Transverse colon (tissue), 4 donors: Measurements from ENCODE around the gene ECPAS. TPM values are rescaled to one million over a fixed set of nuclear protein-coding genes. Genes with fewer than 3 reads are reported as not detected.

ENCODE experiments used
- DNase-seq: peaks from one replicate; pipeline ENCODE4 v3.0.0-alpha.2; 2019
- H3K27ac ChIP-seq, 4 donors: fragments of 200-600 bp; sonication (generic); 2 replicates each; pipeline ENCODE4 v1.5.1; 2016 to 2018; ENCODE audit warnings: inconsistent platforms in 4 of 4
- H3K27me3 ChIP-seq: fragments of 200-600 bp; sonication (generic); 2 replicates; pipeline ENCODE4 v1.5.1; 2017; ENCODE audit warnings: inconsistent platforms
- H3K36me3 ChIP-seq, 4 donors: fragments of 200-600 bp; sonication (generic); 2 replicates each; pipeline ENCODE4 v1.5.1; 2017 to 2019; ENCODE audit warnings: inconsistent platforms in 4 of 4
- H3K4me1 ChIP-seq, 4 donors: fragments of 200-600 bp; sonication (generic); 2 replicates each; pipeline ENCODE4 v1.5.1; 2017 to 2020; ENCODE audit warnings: inconsistent platforms in 4 of 4
- H3K4me3 ChIP-seq, 4 donors: fragments of 200-600 bp; sonication (generic); 1 replicate in 1 of 4; 2 replicates in 3 of 4; pipeline versions ENCODE4 v1.5.1 to v1.6.1; 2017 to 2019; ENCODE audit warnings: inconsistent platforms in 4 of 4
- H3K9me3 ChIP-seq, 2 donors: fragments of 200-600 bp; sonication (generic); 2 replicates each; pipeline ENCODE4 v1.5.1; 2017 to 2019; ENCODE audit warnings: inconsistent platforms in 2 of 2
- EP300 ChIP-seq: sonication (generic); formaldehyde crosslinking; IDR thresholded peaks from one replicate; pipeline ENCODE4 v1.6.1; 2017; ENCODE audit warnings: antibody characterized with exemption, low read depth
- POLR2A ChIP-seq: fragments of 450-650 bp; IDR thresholded peaks from one replicate; pipeline ENCODE4 v1.6.1; 2016; ENCODE audit warnings: antibody characterized with exemption, mild to moderate bottlenecking, moderate library complexity
- POLR2AphosphoS5 ChIP-seq, 3 donors: sonication (generic); formaldehyde crosslinking; IDR thresholded peaks; one replicate each; pipeline ENCODE4 v1.6.1; 2016; ENCODE audit warnings: antibody characterized with exemption in 3 of 3
- WGBS, 2 donors: methylation state at CpG; one replicate each; pipeline ENCODE4 v1.1.5; 2018; ENCODE audit warnings: low coverage in 1 of 2; 5-methylcytosine and 5-hydroxymethylcytosine counted together
- in situ Hi-C, 4 donors: fragments of 200-750 bp; cut with MboI; loops; one replicate each; pipeline versions ENCODE4 v1.15.0 to v1.15.1; 2017; ENCODE audit warnings: low sequenced_read_pairs in 3 of 4, low pct_ligation_motif_present in 1 of 4, low pct_unique_long_range_greater_than_20kb in 1 of 4
- intact Hi-C: fragments of 100-400 bp; cut with DNase I; formaldehyde crosslinking; loops from one replicate; pipeline ENCODE4 v1.15.1; 2023; ENCODE audit warnings: low total_unique reads
- total RNA-seq, 4 donors: library from RNA; depleted of rRNA; stranded (reverse); fragments of >200 nt; gene quantifications; one replicate each; pipeline ENCODE4 v1.1.0, GENCODE V29; 2016
- TF ChIP-seq, protein P1 (sequence below), 5 experiments: fragments of 200-600 bp in 3 of 5; fragments of 450-650 bp in 2 of 5; sonication (generic) in 3 of 5; IDR thresholded peaks; 1 replicate in 2 of 5; 2 replicates in 3 of 5; pipeline ENCODE4 v1.5.1; 2016 to 2017; ENCODE audit warnings: antibody characterized with exemption in 5 of 5, inconsistent platforms in 3 of 5, mild to moderate bottlenecking in 2 of 5, moderate library complexity in 1 of 5

ECPAS gene
- total RNA-seq, 4 donors from 2014 or later: 69.2 to 88.8 (median 77.0) TPM

DNA sequence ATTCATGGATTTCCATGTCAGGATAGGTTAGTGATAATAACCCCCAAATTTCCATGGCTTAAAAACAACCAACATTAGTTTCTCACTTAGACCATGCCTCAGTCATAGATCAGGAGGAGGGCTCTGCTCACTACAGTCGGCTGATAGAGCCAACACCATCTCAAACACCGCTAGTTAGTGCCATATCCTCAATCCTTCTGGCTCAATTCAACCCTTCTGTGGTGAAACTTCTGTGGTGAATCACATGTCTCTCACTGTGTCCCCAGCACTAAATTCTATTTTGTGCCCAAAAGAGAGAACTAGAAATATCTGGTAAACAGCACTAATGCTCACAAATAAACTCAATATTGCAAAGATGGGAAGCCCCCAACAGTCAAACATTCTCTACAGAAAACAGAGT is 21.1 kb downstream of the ECPAS start:
- 94% methylated on average over 2 of the region's 2 CpGs; no CpG with 5 or more reads in 1 of the 2 donors for WGBS, 2 donors
- intact Hi-C loops (no loop called here), in situ Hi-C loops (no loop called here)
- TF ChIP-seq EP300: no peak
- TF ChIP-seq, protein P1, sequence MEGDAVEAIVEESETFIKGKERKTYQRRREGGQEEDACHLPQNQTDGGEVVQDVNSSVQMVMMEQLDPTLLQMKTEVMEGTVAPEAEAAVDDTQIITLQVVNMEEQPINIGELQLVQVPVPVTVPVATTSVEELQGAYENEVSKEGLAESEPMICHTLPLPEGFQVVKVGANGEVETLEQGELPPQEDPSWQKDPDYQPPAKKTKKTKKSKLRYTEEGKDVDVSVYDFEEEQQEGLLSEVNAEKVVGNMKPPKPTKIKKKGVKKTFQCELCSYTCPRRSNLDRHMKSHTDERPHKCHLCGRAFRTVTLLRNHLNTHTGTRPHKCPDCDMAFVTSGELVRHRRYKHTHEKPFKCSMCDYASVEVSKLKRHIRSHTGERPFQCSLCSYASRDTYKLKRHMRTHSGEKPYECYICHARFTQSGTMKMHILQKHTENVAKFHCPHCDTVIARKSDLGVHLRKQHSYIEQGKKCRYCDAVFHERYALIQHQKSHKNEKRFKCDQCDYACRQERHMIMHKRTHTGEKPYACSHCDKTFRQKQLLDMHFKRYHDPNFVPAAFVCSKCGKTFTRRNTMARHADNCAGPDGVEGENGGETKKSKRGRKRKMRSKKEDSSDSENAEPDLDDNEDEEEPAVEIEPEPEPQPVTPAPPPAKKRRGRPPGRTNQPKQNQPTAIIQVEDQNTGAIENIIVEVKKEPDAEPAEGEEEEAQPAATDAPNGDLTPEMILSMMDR (IDR thresholded peaks at IDR 0.05): no peak
- TF ChIP-seq POLR2AphosphoS5 (IDR thresholded peaks at IDR 0.05): no peak
- no peak for TF ChIP-seq POLR2A
- Histone ChIP-seq H3K27me3 (no peaks in the 10 kb centered on the region), H3K27ac (no peak overlapping the region), H3K36me3 (no peaks in the 10 kb centered on the region), H3K9me3 (no peaks in the 10 kb centered on the region), H3K4me3 (no peak overlapping the region), H3K4me1 (peaks cover 5 to 43% (median 16%) of the 10 kb centered on the region in 4 donors)
- no peak for DNase-seq

DNA sequence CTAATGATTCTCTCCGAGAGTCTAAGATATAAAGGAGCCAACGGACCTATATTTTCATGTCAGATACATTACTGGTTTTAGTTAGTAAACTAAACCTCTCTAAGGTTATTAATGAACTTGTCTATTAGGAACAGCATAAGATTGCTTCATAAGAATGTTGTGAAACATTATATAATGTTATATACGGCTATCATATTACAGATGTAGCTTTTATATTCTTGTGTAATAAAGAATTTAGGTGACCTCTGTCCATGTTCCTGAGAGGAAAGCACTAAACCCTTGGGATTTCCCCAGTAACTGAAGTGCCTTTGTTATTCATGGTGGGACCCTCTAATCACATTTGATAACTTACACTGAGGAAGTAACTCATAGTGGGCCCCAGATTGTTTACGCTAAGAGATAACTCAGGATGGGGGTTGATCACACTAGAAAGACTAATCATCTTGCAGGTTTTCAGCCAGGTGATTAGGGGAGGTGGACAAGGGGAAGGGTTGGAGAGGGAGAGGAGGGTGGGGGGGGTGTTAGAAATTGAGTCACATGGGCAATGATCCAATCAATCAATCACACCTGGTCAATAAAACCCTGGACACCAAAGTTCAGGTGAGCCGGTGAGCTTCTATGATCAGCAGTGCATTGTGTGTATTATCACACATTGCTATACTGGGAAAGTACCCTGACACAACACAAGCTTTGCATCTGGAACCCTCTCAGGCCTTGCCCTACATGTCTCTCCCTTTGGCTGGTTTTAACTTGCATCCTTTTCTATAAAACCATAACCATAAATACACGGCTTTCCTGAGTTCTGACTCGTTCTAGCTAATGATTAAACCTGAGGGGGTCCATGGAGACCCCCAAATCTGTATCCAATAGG is 25.8 kb downstream of the ECPAS start:
- TF ChIP-seq POLR2AphosphoS5 (IDR thresholded peaks at IDR 0.05) (no peak), POLR2A (no peak), EP300 (no peak)
- TF ChIP-seq, protein P1 (IDR thresholded peaks at IDR 0.05): no peak
- no peaks in the 10 kb centered on the region for H3K27me3 ChIP-seq
- H3K4me3 ChIP-seq: no peak overlapping the region
- DNase-seq: no peak
- 61 to 62% methylated on average over 5 to 7 of the region's 7 CpGs for WGBS, 2 donors
- H3K4me1 ChIP-seq: peaks cover 5 to 49% (median 28%) of the 10 kb centered on the region in 4 donors
- H3K9me3 ChIP-seq: no peaks in the 10 kb centered on the region
- no peak overlapping the region for H3K27ac ChIP-seq
- H3K36me3 ChIP-seq: no peaks in the 10 kb centered on the region
- in situ Hi-C loops (no loop called here), intact Hi-C loops (no loop called here)

DNA sequence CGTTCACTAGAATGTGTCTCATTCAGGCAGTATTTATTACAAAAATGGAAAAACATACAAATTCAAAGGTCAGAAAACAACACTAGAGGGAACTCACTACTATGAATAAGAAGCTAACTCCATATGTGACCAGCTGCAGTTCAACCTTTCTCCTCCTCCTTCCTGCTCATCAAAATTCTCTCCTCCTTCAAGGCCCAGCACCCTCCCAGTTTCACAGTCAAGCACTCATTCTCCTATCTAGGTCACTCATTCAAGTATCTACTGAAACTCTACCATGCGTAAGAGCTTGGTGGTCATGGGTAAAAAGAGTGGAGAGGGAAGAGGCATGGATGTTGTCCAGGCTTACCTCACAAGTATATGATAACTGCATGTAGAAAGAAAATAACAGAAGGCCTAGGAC is 27.7 kb downstream of the ECPAS start:
- WGBS, 2 donors: 57 to 62% methylated on average over 2 of the region's 2 CpGs
- intact Hi-C loops (no loop called here), in situ Hi-C loops (no loop called here)
- H3K27me3 ChIP-seq: no peaks in the 10 kb centered on the region
- no peak for DNase-seq
- no peaks in the 10 kb centered on the region for H3K36me3 ChIP-seq
- peaks cover 5 to 47% (median 28%) of the 10 kb centered on the region in 4 donors for H3K4me1 ChIP-seq
- H3K4me3 ChIP-seq: no peak overlapping the region
- H3K9me3 ChIP-seq: no peaks in the 10 kb centered on the region
- TF ChIP-seq, protein P1 (IDR thresholded peaks at IDR 0.05): no peak
- no peak overlapping the region for H3K27ac ChIP-seq

DNA sequence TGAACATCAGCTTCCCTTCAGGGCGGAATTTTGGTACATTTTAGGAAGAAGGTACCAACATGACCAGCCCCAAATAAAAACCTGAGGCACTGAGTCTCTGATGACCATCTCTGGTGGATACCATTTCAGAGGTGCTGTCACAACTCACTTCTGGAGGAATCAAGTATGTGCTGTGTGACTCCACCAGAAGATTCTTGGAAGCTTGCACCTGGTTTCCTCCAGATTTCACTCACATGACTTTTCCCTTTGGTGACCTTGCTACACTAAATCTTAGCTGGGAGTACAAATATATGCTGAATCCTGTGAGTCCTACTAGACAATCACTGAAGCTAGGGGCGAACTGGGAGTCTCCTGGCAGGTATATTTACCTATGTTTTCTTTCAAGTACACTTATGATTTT is 28.5 kb downstream of the ECPAS start:
- 95 to 100% methylated on average over 2 of the region's 2 CpGs for WGBS, 2 donors
- Histone ChIP-seq H3K27ac (no peak overlapping the region), H3K9me3 (no peaks in the 10 kb centered on the region), H3K4me1 (peaks cover 5 to 51% (median 26%) of the 10 kb centered on the region in 4 donors), H3K4me3 (no peak overlapping the region), H3K27me3 (no peaks in the 10 kb centered on the region), H3K36me3 (no peaks in the 10 kb centered on the region)
- in situ Hi-C loops: no loop called here
- no peak for DNase-seq
- TF ChIP-seq POLR2A: no peak
- TF ChIP-seq POLR2AphosphoS5 (IDR thresholded peaks at IDR 0.05): no peak
- TF ChIP-seq, protein P1 (IDR thresholded peaks at IDR 0.05): no peak
- no peak for TF ChIP-seq EP300
- intact Hi-C loops: no loop called here
